Smooth muscle cell (in vitro differentiated cells): Measurements from ENCODE around the gene RNF225. TPM values are rescaled to one million over a fixed set of nuclear protein-coding genes. Genes with fewer than 3 reads are reported as not detected.

Experiments
- DNase-seq: peaks from one replicate; lab custom pipeline; 2025; ENCODE audit not compliant: unreplicated experiment; lab: John Stamatoyannopoulos, UW
- H2AFZ ChIP-seq: fragments of 200-600 bp; sonication (generic); 2 replicates; pipeline ENCODE4 v1.6.0; 2016; ENCODE audit warnings: antibody characterized with exemption, low read depth, mild to moderate bottlenecking
- H3F3A ChIP-seq: fragments of 200-600 bp; sonication (generic); 2 replicates; pipeline ENCODE4 v1.6.0; 2017; ENCODE audit warnings: antibody characterized with exemption, low read depth
- H3K27ac ChIP-seq: fragments of 200-600 bp; sonication (generic); 2 replicates; pipeline ENCODE4 v1.5.1; 2016; ENCODE audit warnings: low read depth, mild to moderate bottlenecking
- H3K27me3 ChIP-seq: fragments of 200-600 bp; sonication (generic); 2 replicates; pipeline ENCODE4 v1.6.1; 2016; ENCODE audit warnings: low read depth, mild to moderate bottlenecking
- H3K36me3 ChIP-seq: fragments of 200-600 bp; sonication (generic); 2 replicates; pipeline ENCODE4 v1.5.1; 2016; ENCODE audit warnings: low read depth
- H3K4me1 ChIP-seq: fragments of 200-600 bp; sonication (generic); 2 replicates; pipeline ENCODE4 v1.5.1; 2016; ENCODE audit warnings: low read depth
- H3K4me2 ChIP-seq: fragments of 200-600 bp; sonication (generic); 2 replicates; pipeline ENCODE4 v1.6.0; 2016; ENCODE audit warnings: mild to moderate bottlenecking
- H3K4me3 ChIP-seq: fragments of 200-600 bp; sonication (generic); 2 replicates; pipeline ENCODE4 v1.5.1; 2016; ENCODE audit warnings: mild to moderate bottlenecking
- H3K79me2 ChIP-seq: fragments of 200-600 bp; sonication (generic); 2 replicates; pipeline ENCODE4 v1.6.0; 2016; ENCODE audit warnings: low read depth, mild to moderate bottlenecking
- H3K9ac ChIP-seq: fragments of 200-600 bp; sonication (generic); 2 replicates; pipeline ENCODE4 v1.6.0; 2016; ENCODE audit warnings: low read depth
- H3K9me3 ChIP-seq: fragments of 200-600 bp; sonication (generic); replicated peaks from 2 replicates; pipeline ENCODE4 v1.5.1; 2016; ENCODE audit warnings: low read depth
- H4K20me1 ChIP-seq: fragments of 200-600 bp; sonication (generic); 2 replicates; pipeline ENCODE4 v1.6.0; 2016; ENCODE audit warnings: low read depth
- CTCF ChIP-seq: fragments of 200-600 bp; sonication (generic); IDR thresholded peaks from 2 replicates; pipeline ENCODE4 v1.5.1; 2017; ENCODE audit warnings: borderline replicate concordance, mild to moderate bottlenecking, antibody characterized with exemption; ENCODE audit not compliant: insufficient read depth, poor library complexity, severe bottlenecking
- WGBS: methylation state at CpG from one replicate; pipeline ENCODE4 v1.1.7; 2016; ENCODE audit warnings: low lambda C conversion rate; 5-methylcytosine and 5-hydroxymethylcytosine counted together
- polyA plus RNA-seq: library from polyadenylated mRNA; unstranded; fragments of >200 nt; fragmentation: Nextera tagmentation; extraction: Ambion mirVana; gene quantifications from 2 replicates; pipeline ENCODE4 v1.2.1, GENCODE V29; 2016
- total RNA-seq: library from RNA; depleted of rRNA; stranded (reverse); fragments of >200 nt; gene quantifications from 2 replicates; pipeline ENCODE4 v1.2.3, GENCODE V29; 2014

Gene RNF225
- total and polyA plus RNA-seq, 2 experiments from 2014 or later: 0.96 TPM; not detected in 1

GRCh38 chr19:58367698-58368454 lies 27.6 kb upstream of the RNF225 start:
- H3K9ac ChIP-seq: no peak overlapping the region
- no peak overlapping the region for H3K4me3 ChIP-seq
- no peaks in the 10 kb centered on the region for H3F3A ChIP-seq
- H4K20me1 ChIP-seq: no peaks in the 10 kb centered on the region
- H2AFZ ChIP-seq: no peak overlapping the region
- no peaks in the 10 kb centered on the region for H3K4me1 ChIP-seq
- H3K27me3 ChIP-seq: no peaks in the 10 kb centered on the region
- H3K79me2 ChIP-seq: no peaks in the 10 kb centered on the region
- H3K36me3 ChIP-seq: no peaks in the 10 kb centered on the region
- 97% methylated on average over 97 of the region's 106 CpGs for WGBS
- TF ChIP-seq CTCF: no peak
- H3K27ac ChIP-seq: no peak overlapping the region
- DNase-seq: no peak
- no peak overlapping the region for H3K4me2 ChIP-seq
- no peaks in the 10 kb centered on the region for H3K9me3 ChIP-seq

GRCh38 chr19:58368561-58369360 lies 26.7 kb upstream of the RNF225 start:
- H3K9ac ChIP-seq: no peak overlapping the region
- H3K4me2 ChIP-seq: no peak overlapping the region
- DNase-seq: no peak

GRCh38 chr19:58372311-58373133 lies 22.9 kb upstream of the RNF225 start:
- no peak overlapping the region for H3K4me3 ChIP-seq
- H3K36me3 ChIP-seq: no peaks in the 10 kb centered on the region
- no peak for TF ChIP-seq CTCF
- no peaks in the 10 kb centered on the region for H3K27me3 ChIP-seq
- no peak overlapping the region for H2AFZ ChIP-seq
- no peaks in the 10 kb centered on the region for H3K4me1 ChIP-seq
- no peaks in the 10 kb centered on the region for H3K9me3 ChIP-seq
- H3F3A ChIP-seq: no peaks in the 10 kb centered on the region
- no peak overlapping the region for H3K27ac ChIP-seq
- no peak overlapping the region for H3K9ac ChIP-seq
- WGBS: 76% methylated on average over 15 of the region's 15 CpGs
- no peaks in the 10 kb centered on the region for H4K20me1 ChIP-seq
- H3K79me2 ChIP-seq: no peaks in the 10 kb centered on the region
- DNase-seq: no peak
- no peak overlapping the region for H3K4me2 ChIP-seq

More at GRCh38 chr19:58368561-58369360, 26.7 kb upstream of the RNF225 start:
- WGBS: 97% methylated on average over 59 of the region's 68 CpGs
- no peaks in the 10 kb centered on the region for H3K9me3 ChIP-seq
- H3K36me3 ChIP-seq: no peaks in the 10 kb centered on the region
- no peaks in the 10 kb centered on the region for H4K20me1 ChIP-seq
- H3K27ac ChIP-seq: no peak overlapping the region
- H3K4me3 ChIP-seq: no peak overlapping the region
- H2AFZ ChIP-seq: no peak overlapping the region
- no peaks in the 10 kb centered on the region for H3K79me2 ChIP-seq
- no peaks in the 10 kb centered on the region for H3F3A ChIP-seq
- no peaks in the 10 kb centered on the region for H3K27me3 ChIP-seq
- H3K4me1 ChIP-seq: no peaks in the 10 kb centered on the region
- no peak for TF ChIP-seq CTCF
